Measurements from ENCODE around the gene KRT13.

The KRT13 gene

GRCh38 chr17:41503202-41503601 is 2.2 kb downstream of the KRT13 start:
- Histone ChIP-seq H3K36me3 (ENCODE audit: insufficient read depth, low read length) (no peaks in the 10 kb centered on the region), H3K4me1 (ENCODE audit: insufficient read depth, low read length) (peaks cover 25% of the 10 kb centered on the region), H3K9ac (ENCODE audit: low read depth, low read length) (no peak overlapping the region), H3K9me3 (ENCODE audit: control insufficient read depth, insufficient read depth, low read length) (no peaks in the 10 kb centered on the region)

- Histone ChIP-seq H3K9ac (ENCODE audit: low read depth, low read length) (no peak overlapping the region), H3K4me1 (ENCODE audit: insufficient read depth, low read length) (peaks cover 25% of the 10 kb centered on the region), H3K9me3 (ENCODE audit: control insufficient read depth, insufficient read depth, low read length) (no peaks in the 10 kb centered on the region), H3K36me3 (ENCODE audit: insufficient read depth, low read length) (no peaks in the 10 kb centered on the region)
Measured at GRCh38 chr17:41500131-41500911, 5.1 kb downstream of the KRT13 start.

GRCh38 chr17:41499714-41500113 is 5.7 kb downstream of the KRT13 start:
- Histone ChIP-seq H3K4me1 (ENCODE audit: insufficient read depth, low read length) (peaks cover 25% of the 10 kb centered on the region), H3K9ac (ENCODE audit: low read depth, low read length) (no peak overlapping the region), H3K9me3 (ENCODE audit: control insufficient read depth, insufficient read depth, low read length) (no peaks in the 10 kb centered on the region), H3K36me3 (ENCODE audit: insufficient read depth, low read length) (no peaks in the 10 kb centered on the region)

- H3K36me3 ChIP-seq (ENCODE audit: insufficient read depth, low read length) = no peaks in the 10 kb centered on the region
- no peak overlapping the region for H3K9ac ChIP-seq (ENCODE audit: low read depth, low read length)
- peaks cover 25% of the 10 kb centered on the region for H3K4me1 ChIP-seq (ENCODE audit: insufficient read depth, low read length)
- H3K9me3 ChIP-seq (ENCODE audit: control insufficient read depth, insufficient read depth, low read length) = no peaks in the 10 kb centered on the region
Measured at GRCh38 chr17:41498276-41498675, 7.1 kb downstream of the KRT13 start.

- Histone ChIP-seq H3K36me3 (ENCODE audit: insufficient read depth, low read length) (no peaks in the 10 kb centered on the region), H3K4me1 (ENCODE audit: insufficient read depth, low read length) (peaks cover 25% of the 10 kb centered on the region), H3K9ac (ENCODE audit: low read depth, low read length) (no peak overlapping the region), H3K9me3 (ENCODE audit: control insufficient read depth, insufficient read depth, low read length) (no peaks in the 10 kb centered on the region)
Measured at GRCh38 chr17:41496803-41497484, 8.5 kb downstream of the KRT13 start.

- H3K4me1 ChIP-seq (ENCODE audit: insufficient read depth, low read length) = peaks cover 1% of the 10 kb centered on the region; the same call in 1 of the 2 replicates
- H3K9me3 ChIP-seq (ENCODE audit: control insufficient read depth, insufficient read depth, low read length) = no peaks in the 10 kb centered on the region
- H3K9ac ChIP-seq (ENCODE audit: low read depth, low read length) = no peak overlapping the region
- no peaks in the 10 kb centered on the region for H3K36me3 ChIP-seq (ENCODE audit: insufficient read depth, low read length)
Measured at GRCh38 chr17:41494524-41494923, 10.9 kb downstream of the KRT13 start.

- no peaks in the 10 kb centered on the region; the same call in 1 of the 2 replicates for H3K4me1 ChIP-seq (ENCODE audit: insufficient read depth, low read length)
Measured at GRCh38 chr17:41492771-41493170, 12.6 kb downstream of the KRT13 start.

GRCh38 chr17:41492351-41492750 is 13.1 kb downstream of the KRT13 start:
- Histone ChIP-seq H3K9me3 (ENCODE audit: control insufficient read depth, insufficient read depth, low read length) (no peaks in the 10 kb centered on the region), H3K4me1 (ENCODE audit: insufficient read depth, low read length) (no peaks in the 10 kb centered on the region; the same call in 1 of the 2 replicates), H3K9ac (ENCODE audit: low read depth, low read length) (no peak overlapping the region), H3K36me3 (ENCODE audit: insufficient read depth, low read length) (no peaks in the 10 kb centered on the region)

More at GRCh38 chr17:41492771-41493170, 12.6 kb downstream of the KRT13 start:
- H3K36me3 ChIP-seq (ENCODE audit: insufficient read depth, low read length) = no peaks in the 10 kb centered on the region
- H3K9me3 ChIP-seq (ENCODE audit: control insufficient read depth, insufficient read depth, low read length) = no peaks in the 10 kb centered on the region
- no peak overlapping the region for H3K9ac ChIP-seq (ENCODE audit: low read depth, low read length)

GRCh38 chr17:41491476-41491875 is 13.9 kb downstream of the KRT13 start:
- Histone ChIP-seq H3K9ac (ENCODE audit: low read depth, low read length) (no peak overlapping the region), H3K36me3 (ENCODE audit: insufficient read depth, low read length) (no peaks in the 10 kb centered on the region), H3K9me3 (ENCODE audit: control insufficient read depth, insufficient read depth, low read length) (no peaks in the 10 kb centered on the region), H3K4me1 (ENCODE audit: insufficient read depth, low read length) (no peaks in the 10 kb centered on the region; the same call in 1 of the 2 replicates)

- no peaks in the 10 kb centered on the region; the same call in 1 of the 2 replicates for H3K4me1 ChIP-seq (ENCODE audit: insufficient read depth, low read length)
- H3K9ac ChIP-seq (ENCODE audit: low read depth, low read length) = no peak overlapping the region
- H3K36me3 ChIP-seq (ENCODE audit: insufficient read depth, low read length) = no peaks in the 10 kb centered on the region
- H3K9me3 ChIP-seq (ENCODE audit: control insufficient read depth, insufficient read depth, low read length) = no peaks in the 10 kb centered on the region
Measured at GRCh38 chr17:41490000-41490990, 15.1 kb downstream of the KRT13 start.

GRCh38 chr17:41489531-41489930 is 15.9 kb downstream of the KRT13 start, which contains the start of gene KRT36:
TSS of gene KRT36 (minus strand) at chr17:41489910. CDS start at chr17:41489864, 46 bp downstream.
- no peak within 1 kb of the TSS for H3K9ac ChIP-seq (ENCODE audit: low read depth, low read length)

GRCh38 chr17:41486809-41487530 is 18.4 kb downstream of the KRT13 start:
- no peak overlapping the region for H3K9ac ChIP-seq (ENCODE audit: low read depth, low read length)

More at GRCh38 chr17:41489531-41489930, 15.9 kb downstream of the KRT13 start, which contains the start of gene KRT36:
- H3K4me1 ChIP-seq (ENCODE audit: insufficient read depth, low read length) = no peaks in the 10 kb centered on the region; the same call in 1 of the 2 replicates
- H3K36me3 ChIP-seq (ENCODE audit: insufficient read depth, low read length) = no peaks in the 10 kb centered on the region
- no peaks in the 10 kb centered on the region for H3K9me3 ChIP-seq (ENCODE audit: control insufficient read depth, insufficient read depth, low read length)

GRCh38 chr17:41486316-41486715 is 19.1 kb downstream of the KRT13 start:
- Histone ChIP-seq H3K4me1 (ENCODE audit: insufficient read depth, low read length) (no peaks in the 10 kb centered on the region), H3K9me3 (ENCODE audit: control insufficient read depth, insufficient read depth, low read length) (no peaks in the 10 kb centered on the region), H3K9ac (ENCODE audit: low read depth, low read length) (no peak overlapping the region), H3K36me3 (ENCODE audit: insufficient read depth, low read length) (no peaks in the 10 kb centered on the region)

More at GRCh38 chr17:41486809-41487530, 18.4 kb downstream of the KRT13 start:
- Histone ChIP-seq H3K9me3 (ENCODE audit: control insufficient read depth, insufficient read depth, low read length) (no peaks in the 10 kb centered on the region), H3K4me1 (ENCODE audit: insufficient read depth, low read length) (no peaks in the 10 kb centered on the region), H3K36me3 (ENCODE audit: insufficient read depth, low read length) (no peaks in the 10 kb centered on the region)

All from ES-I3 (cell line).